ENCODE data around the gene INPP5F.

The INPP5F gene

DNA sequence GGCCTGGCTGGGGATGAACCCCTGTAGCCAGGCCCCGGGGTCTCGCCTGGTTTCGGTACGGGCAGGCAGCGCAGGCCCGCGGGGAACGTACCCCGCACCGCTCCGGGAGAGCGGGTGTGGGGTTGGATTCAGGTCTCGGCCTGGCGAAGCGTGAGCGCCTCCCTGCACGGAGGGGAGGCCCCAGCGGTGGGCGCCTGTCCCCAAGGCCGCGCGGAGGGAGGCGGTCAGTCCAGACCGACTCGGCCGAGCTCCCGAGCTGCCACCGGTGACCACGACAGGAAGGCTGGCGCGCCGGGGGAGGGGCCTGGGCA, 378 bp upstream of the INPP5F start:
- Histone ChIP-seq H3K27me3 (ENCODE audit: insufficient read depth, poor library complexity, severe bottlenecking) (no peaks in the 10 kb centered on the region), H3K27ac (replicated peaks) (peak overlapping the region; percentile 94), H3K4me3 (replicated peaks; ENCODE audit: insufficient read depth, low read length) (peak overlapping the region; percentile 57)
- TF ChIP-seq GABPA (IDR thresholded peaks at IDR 0.05; ENCODE audit: low read depth) (no peak), POLR2AphosphoS5 (IDR thresholded peaks at IDR 0.05; ENCODE audit: low read depth) (peak; percentile 93), SPI1 (IDR thresholded peaks at IDR 0.05; ENCODE audit: borderline replicate concordance, low read depth) (no peak)
- TF ChIP-seq, protein P1, sequence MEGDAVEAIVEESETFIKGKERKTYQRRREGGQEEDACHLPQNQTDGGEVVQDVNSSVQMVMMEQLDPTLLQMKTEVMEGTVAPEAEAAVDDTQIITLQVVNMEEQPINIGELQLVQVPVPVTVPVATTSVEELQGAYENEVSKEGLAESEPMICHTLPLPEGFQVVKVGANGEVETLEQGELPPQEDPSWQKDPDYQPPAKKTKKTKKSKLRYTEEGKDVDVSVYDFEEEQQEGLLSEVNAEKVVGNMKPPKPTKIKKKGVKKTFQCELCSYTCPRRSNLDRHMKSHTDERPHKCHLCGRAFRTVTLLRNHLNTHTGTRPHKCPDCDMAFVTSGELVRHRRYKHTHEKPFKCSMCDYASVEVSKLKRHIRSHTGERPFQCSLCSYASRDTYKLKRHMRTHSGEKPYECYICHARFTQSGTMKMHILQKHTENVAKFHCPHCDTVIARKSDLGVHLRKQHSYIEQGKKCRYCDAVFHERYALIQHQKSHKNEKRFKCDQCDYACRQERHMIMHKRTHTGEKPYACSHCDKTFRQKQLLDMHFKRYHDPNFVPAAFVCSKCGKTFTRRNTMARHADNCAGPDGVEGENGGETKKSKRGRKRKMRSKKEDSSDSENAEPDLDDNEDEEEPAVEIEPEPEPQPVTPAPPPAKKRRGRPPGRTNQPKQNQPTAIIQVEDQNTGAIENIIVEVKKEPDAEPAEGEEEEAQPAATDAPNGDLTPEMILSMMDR (IDR thresholded peaks at IDR 0.05; ENCODE audit: insufficient read depth, low read length) = no peak
- TF ChIP-seq, protein P2, sequence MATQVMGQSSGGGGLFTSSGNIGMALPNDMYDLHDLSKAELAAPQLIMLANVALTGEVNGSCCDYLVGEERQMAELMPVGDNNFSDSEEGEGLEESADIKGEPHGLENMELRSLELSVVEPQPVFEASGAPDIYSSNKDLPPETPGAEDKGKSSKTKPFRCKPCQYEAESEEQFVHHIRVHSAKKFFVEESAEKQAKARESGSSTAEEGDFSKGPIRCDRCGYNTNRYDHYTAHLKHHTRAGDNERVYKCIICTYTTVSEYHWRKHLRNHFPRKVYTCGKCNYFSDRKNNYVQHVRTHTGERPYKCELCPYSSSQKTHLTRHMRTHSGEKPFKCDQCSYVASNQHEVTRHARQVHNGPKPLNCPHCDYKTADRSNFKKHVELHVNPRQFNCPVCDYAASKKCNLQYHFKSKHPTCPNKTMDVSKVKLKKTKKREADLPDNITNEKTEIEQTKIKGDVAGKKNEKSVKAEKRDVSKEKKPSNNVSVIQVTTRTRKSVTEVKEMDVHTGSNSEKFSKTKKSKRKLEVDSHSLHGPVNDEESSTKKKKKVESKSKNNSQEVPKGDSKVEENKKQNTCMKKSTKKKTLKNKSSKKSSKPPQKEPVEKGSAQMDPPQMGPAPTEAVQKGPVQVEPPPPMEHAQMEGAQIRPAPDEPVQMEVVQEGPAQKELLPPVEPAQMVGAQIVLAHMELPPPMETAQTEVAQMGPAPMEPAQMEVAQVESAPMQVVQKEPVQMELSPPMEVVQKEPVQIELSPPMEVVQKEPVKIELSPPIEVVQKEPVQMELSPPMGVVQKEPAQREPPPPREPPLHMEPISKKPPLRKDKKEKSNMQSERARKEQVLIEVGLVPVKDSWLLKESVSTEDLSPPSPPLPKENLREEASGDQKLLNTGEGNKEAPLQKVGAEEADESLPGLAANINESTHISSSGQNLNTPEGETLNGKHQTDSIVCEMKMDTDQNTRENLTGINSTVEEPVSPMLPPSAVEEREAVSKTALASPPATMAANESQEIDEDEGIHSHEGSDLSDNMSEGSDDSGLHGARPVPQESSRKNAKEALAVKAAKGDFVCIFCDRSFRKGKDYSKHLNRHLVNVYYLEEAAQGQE (IDR thresholded peaks at IDR 0.05; ENCODE audit: insufficient replicate concordance, low read depth) = peak; percentile 40
- DNase-seq (ENCODE audit: low read depth in 1 of 2, low spot score in 1 of 2) = no peak

DNA sequence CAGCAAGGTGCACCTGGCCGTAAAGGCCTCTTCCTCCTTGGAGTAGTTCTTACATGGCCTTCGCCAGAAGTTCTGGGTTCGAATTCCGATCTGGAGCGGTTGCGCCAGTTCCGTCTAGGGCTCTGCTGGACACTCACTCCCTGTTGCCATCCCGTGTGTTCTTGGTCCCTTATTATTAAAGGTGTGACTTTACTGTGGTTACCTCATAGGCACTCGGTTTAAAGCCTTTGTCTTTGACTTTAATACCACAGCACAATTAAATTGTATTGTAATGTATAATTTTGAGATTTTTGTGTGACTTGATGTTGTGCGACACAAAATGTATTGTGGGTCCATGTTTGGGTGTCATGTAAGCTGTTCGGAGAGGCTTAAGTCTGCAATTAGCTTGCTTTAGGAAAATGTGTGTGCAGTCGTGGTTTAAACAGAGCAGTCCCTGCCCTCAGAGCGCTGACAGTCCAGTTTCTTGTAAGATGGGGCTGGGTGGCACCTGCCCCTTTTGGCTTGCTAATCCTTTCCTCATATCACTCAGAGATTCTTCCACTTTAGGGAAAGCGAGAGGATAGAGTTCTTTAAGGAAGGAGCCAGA, 919 bp downstream of the INPP5F start:
- Histone ChIP-seq H3K27me3 (ENCODE audit: insufficient read depth, poor library complexity, severe bottlenecking) (no peaks in the 10 kb centered on the region), H3K4me3 (replicated peaks; ENCODE audit: insufficient read depth, low read length) (peak overlapping the region; percentile 76), H3K27ac (replicated peaks) (no peak overlapping the region)
- TF ChIP-seq, protein P2 (IDR thresholded peaks at IDR 0.05; ENCODE audit: insufficient replicate concordance, low read depth) = no peak
- TF ChIP-seq POLR2AphosphoS5 (IDR thresholded peaks at IDR 0.05; ENCODE audit: low read depth) (no peak), GABPA (IDR thresholded peaks at IDR 0.05; ENCODE audit: low read depth) (no peak), SPI1 (IDR thresholded peaks at IDR 0.05; ENCODE audit: borderline replicate concordance, low read depth) (no peak)
- TF ChIP-seq, protein P1 (IDR thresholded peaks at IDR 0.05; ENCODE audit: insufficient read depth, low read length) = no peak
- no peak for DNase-seq (ENCODE audit: low read depth in 1 of 2, low spot score in 1 of 2)

DNA sequence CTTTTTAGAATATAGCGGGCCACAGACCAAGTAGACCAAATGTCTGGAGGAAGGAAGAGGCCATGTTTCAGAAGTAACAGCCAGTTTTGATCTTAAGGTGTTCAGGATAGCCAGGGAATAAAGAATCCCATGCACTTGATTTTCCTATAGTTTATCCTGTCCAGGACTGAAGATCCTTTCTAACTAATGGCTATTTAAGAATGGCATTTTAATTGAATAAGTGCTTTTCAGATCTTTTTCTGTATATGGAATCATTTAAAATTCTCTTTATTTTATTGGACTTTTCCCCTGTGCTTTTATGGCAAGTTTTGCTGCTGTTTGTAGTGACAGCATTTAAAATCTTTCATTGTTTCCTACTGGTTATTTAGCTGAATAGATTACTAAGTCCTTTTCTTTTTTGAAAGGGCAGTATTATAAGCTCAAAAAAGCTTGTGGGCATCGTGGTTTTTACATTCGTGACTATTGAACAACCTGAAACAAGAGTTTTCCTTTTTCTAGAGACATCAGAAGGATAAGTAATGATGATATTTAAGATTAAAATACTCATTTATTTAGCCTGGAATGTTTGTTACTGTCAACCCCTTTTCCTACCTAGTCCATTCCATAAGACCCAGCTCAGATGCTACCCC, 2.4 kb downstream of the INPP5F start:
- H3K4me3 ChIP-seq (replicated peaks; ENCODE audit: insufficient read depth, low read length) = no peak overlapping the region
- H3K27ac ChIP-seq (replicated peaks) = no peak overlapping the region
- no peak for DNase-seq (ENCODE audit: low read depth in 1 of 2, low spot score in 1 of 2)
- H3K27me3 ChIP-seq (ENCODE audit: insufficient read depth, poor library complexity, severe bottlenecking) = no peaks in the 10 kb centered on the region
- TF ChIP-seq SPI1 (IDR thresholded peaks at IDR 0.05; ENCODE audit: borderline replicate concordance, low read depth) (no peak), GABPA (IDR thresholded peaks at IDR 0.05; ENCODE audit: low read depth) (no peak), POLR2AphosphoS5 (IDR thresholded peaks at IDR 0.05; ENCODE audit: low read depth) (no peak)
- TF ChIP-seq, protein P1 (IDR thresholded peaks at IDR 0.05; ENCODE audit: insufficient read depth, low read length) = no peak
- TF ChIP-seq, protein P2 (IDR thresholded peaks at IDR 0.05; ENCODE audit: insufficient replicate concordance, low read depth) = no peak

Data from HL-60 (cell line).